Endothelial cell of umbilical vein (primary cell): ENCODE data around the gene OSCAR. TPM values are rescaled to one million over a fixed set of nuclear protein-coding genes. Genes with fewer than 3 reads are reported as not detected.

ENCODE experiments used
- BruUV-seq: library from RNA; stranded (reverse); fragments of 400-500 nt; replicated peaks from 2 replicates; lab custom pipeline; 2021; lab: Mats Ljungman, UMichigan
- CTCF ChIA-PET: fragments of 300-600, 350-600 bp; sonication (Branson Sonifier 250); formaldehyde crosslinking; loops from one replicate; lab custom pipeline; 2021; ENCODE audit warnings: antibody characterized with exemption, inconsistent platforms; lab: Charles Lee
- POLR2A ChIA-PET: fragments of 300-600, 350-600 bp; sonication (Branson Sonifier 250); formaldehyde crosslinking; loops from one replicate; lab custom pipeline; 2021; ENCODE audit warnings: antibody characterized with exemption, inconsistent platforms; lab: Charles Lee
- DNase-seq: peaks from one replicate; pipeline ENCODE4 v3.0.0-alpha.2; 2011; ENCODE audit warnings: low read depth, low spot score
- FAIRE-seq: peaks from 2 replicates; lab custom pipeline; 2011; peaks lifted over from hg19 to GRCh38; lab: Jason Lieb, UNC
- H2AFZ ChIP-seq: 2 replicates; pipeline ENCODE4 v1.6.0; 2012; ENCODE audit warnings: low read depth, low read length, control low read depth, inconsistent platforms
- H3K27ac ChIP-seq: 2 replicates; pipeline ENCODE4 v1.5.1; 2011; ENCODE audit warnings: low read depth, mild to moderate bottlenecking, control low read depth, low read length, moderate library complexity; ENCODE audit not compliant: insufficient read depth
- H3K27me3 ChIP-seq, 2 experiments: 2 replicates each; pipeline versions ENCODE4 v1.6.0 to v1.6.1; 2011; ENCODE audit warnings: low read length in 2 of 2, mixed read lengths in 1 of 2; ENCODE audit not compliant: control insufficient read depth in 2 of 2, insufficient read depth in 2 of 2
- H3K36me3 ChIP-seq, 2 experiments: 2 replicates in 1 of 2; 3 replicates in 1 of 2; pipeline ENCODE4 v1.5.1; 2011; ENCODE audit warnings: low read length in 2 of 2, mild to moderate bottlenecking in 1 of 2, moderate library complexity in 1 of 2; ENCODE audit not compliant: control insufficient read depth in 2 of 2, insufficient read depth in 2 of 2; ENCODE audit errors: extremely low read depth in 1 of 2
- H3K4me1 ChIP-seq: 3 replicates; pipeline ENCODE4 v1.5.1; 2011; ENCODE audit warnings: mild to moderate bottlenecking, low read length; ENCODE audit not compliant: control insufficient read depth, insufficient read depth; ENCODE audit errors: extremely low read depth
- H3K4me2 ChIP-seq: 2 replicates; pipeline ENCODE4 v1.6.1; 2011; ENCODE audit warnings: low read length, control low read depth, mixed read lengths; ENCODE audit not compliant: insufficient read depth
- H3K4me3 ChIP-seq, 3 experiments: fragments of 200-600 bp in 1 of 3; sonication (generic), shearing (Covaris generic) in 1 of 3; replicated peaks in 1 of 3; 2 replicates each; pipeline ENCODE4 v1.5.1; 2011 to 2016; ENCODE audit warnings: control low read depth in 3 of 3, low read length in 3 of 3, mild to moderate bottlenecking in 2 of 3, inconsistent platforms in 1 of 3, low read depth in 1 of 3, moderate library complexity in 1 of 3; ENCODE audit not compliant: insufficient read depth in 1 of 3
- H3K79me2 ChIP-seq: 2 replicates; pipeline ENCODE4 v1.6.0; 2012; ENCODE audit warnings: low read length, inconsistent platforms; ENCODE audit not compliant: control insufficient read depth, insufficient read depth
- H3K9ac ChIP-seq: replicated peaks from 2 replicates; pipeline ENCODE3; 2011; ENCODE audit warnings: low read length, control low read depth; ENCODE audit not compliant: insufficient read depth; ENCODE audit errors: extremely low read depth
- H3K9me1 ChIP-seq: replicated peaks from 3 replicates; pipeline ENCODE4 v1.6.0; 2011; ENCODE audit warnings: mild to moderate bottlenecking, low read length; ENCODE audit not compliant: control insufficient read depth, insufficient read depth; ENCODE audit errors: extremely low read depth
- H3K9me3 ChIP-seq: replicated peaks from 2 replicates; pipeline ENCODE4 v1.5.1; 2012; ENCODE audit warnings: low read length, inconsistent platforms; ENCODE audit not compliant: control insufficient read depth, insufficient read depth
- H4K20me1 ChIP-seq: replicated peaks from 2 replicates; pipeline ENCODE3; 2011; ENCODE audit warnings: mild to moderate bottlenecking, low read length; ENCODE audit not compliant: control insufficient read depth, insufficient read depth; ENCODE audit errors: extremely low read depth
- CTCF ChIP-seq, 2 donors: IDR thresholded peaks; 1 replicate in 1 of 2; 2 replicates in 1 of 2; pipeline ENCODE4 v1.5.1; 2011; ENCODE audit warnings: low read length in 2 of 2, mild to moderate bottlenecking in 2 of 2, moderate library complexity in 2 of 2, control low read depth in 1 of 2, inconsistent platforms in 1 of 2, low read depth in 1 of 2; ENCODE audit not compliant: insufficient read depth in 1 of 2; ENCODE audit errors: extremely low read depth in 1 of 2
- EZH2 ChIP-seq: IDR thresholded peaks from 2 replicates; pipeline ENCODE4 v1.6.1; 2012; ENCODE audit warnings: borderline replicate concordance, low read depth, mild to moderate bottlenecking, moderate library complexity, low read length, inconsistent platforms; ENCODE audit not compliant: severe bottlenecking
- FOS ChIP-seq: IDR thresholded peaks from 2 replicates; pipeline ENCODE4 v1.6.1; 2011; ENCODE audit warnings: mild to moderate bottlenecking, low read length, moderate library complexity, borderline replicate concordance; ENCODE audit not compliant: insufficient read depth
- GATA2 ChIP-seq: IDR thresholded peaks from 2 replicates; pipeline ENCODE4 v1.7.0; 2011; ENCODE audit warnings: low read depth, mild to moderate bottlenecking, moderate library complexity, mixed read lengths, low read length; ENCODE audit not compliant: insufficient read length, insufficient read depth
- JUN ChIP-seq: IDR thresholded peaks from 2 replicates; pipeline ENCODE4 v1.6.1; 2011; ENCODE audit warnings: borderline replicate concordance, low read depth; ENCODE audit not compliant: insufficient read length, insufficient read depth
- MAX ChIP-seq: IDR thresholded peaks from 2 replicates; pipeline ENCODE4 v1.6.1; 2011; ENCODE audit not compliant: insufficient read depth, insufficient read length
- MYC ChIP-seq: IDR thresholded peaks from one replicate; pipeline ENCODE4 v1.6.1; 2011; ENCODE audit warnings: mild to moderate bottlenecking, low read depth, low read length
- POLR2A ChIP-seq: IDR thresholded peaks from 2 replicates; pipeline ENCODE4 v1.6.1; 2012; ENCODE audit warnings: low read depth, mild to moderate bottlenecking, control low read depth, low read length
- POLR2AphosphoS5 ChIP-seq: IDR thresholded peaks from 2 replicates; pipeline ENCODE4 v1.6.1; 2012; ENCODE audit warnings: low read depth, mild to moderate bottlenecking, control low read depth, low read length, moderate library complexity; ENCODE audit not compliant: insufficient read depth
- dilution Hi-C: fragments of 300-500 bp; cut with MboI; formaldehyde crosslinking; loops from one replicate; pipeline ENCODE4 v1.15.0; 2019; ENCODE audit warnings: low sequenced_read_pairs; ENCODE audit not compliant: extremely low pct_ligation_motif_present
- intact Hi-C: fragments of 100-400 bp; cut with micrococcal nuclease; formaldehyde crosslinking; loops from one replicate; pipeline ENCODE4 v1.10.0; 2022
- polyA plus RNA-seq, 4 experiments: library from polyadenylated mRNA; depleted of rRNA in 3 of 4; stranded (reverse) in 3 of 4; unstranded in 1 of 4; fragments of >200 nt; gene quantifications; 2 replicates each; pipeline versions ENCODE4 v1.2.1 to v1.2.3, GENCODE V29; 2011 to 2012; ENCODE audit warnings: missing spikeins in 1 of 4
- total RNA-seq: library from RNA; stranded (reverse); gene quantifications from 2 replicates; pipeline ENCODE4 v1.2.3, GENCODE V29; 2021

The OSCAR gene
- total and polyA plus RNA-seq, 2 donors (not counting 3 experiments of a cell fraction or from before 2014, with no cell fraction given), result 0.08 TPM; not detected in 1

DNA sequence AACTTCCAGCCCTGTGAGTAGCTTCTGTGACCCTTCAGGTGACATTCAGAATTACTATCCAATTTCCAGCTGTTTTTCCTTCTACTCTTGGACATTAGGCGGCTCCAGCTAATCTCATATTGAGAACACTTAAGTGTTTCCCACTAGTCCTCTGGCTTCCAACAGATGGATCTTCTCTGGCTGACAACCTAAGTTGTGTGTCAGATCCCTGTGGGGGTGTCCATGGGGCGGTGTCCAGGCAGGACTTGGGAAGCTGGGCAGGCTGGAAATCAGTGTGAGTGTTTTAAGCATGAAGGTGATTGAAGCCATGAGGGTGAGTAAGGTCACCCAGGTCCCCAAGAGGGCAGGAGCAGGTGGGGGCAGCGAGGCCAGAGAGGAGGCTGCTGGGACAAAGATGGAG, 47.1 kb upstream of the OSCAR start:
- BruUV-seq, result no TSS peak
- H3K36me3 ChIP-seq, result peaks cover 31 to 76% of the 10 kb centered on the region in 2 experiments
- POLR2A ChIA-PET, result interaction anchor here (0.7 kb wide), 1 partner anchor 9 kb away, joined by 4 read pairs; no protein-coding TSS in a partner anchor

More for the DNA sequence above, 47.1 kb upstream of the OSCAR start:
- Histone ChIP-seq H3K79me2 (peaks cover 2% of the 10 kb centered on the region), H3K9ac (no peak overlapping the region), H3K4me1 (no peaks in the 10 kb centered on the region), H4K20me1 (no peaks in the 10 kb centered on the region), H3K4me3 (no peak overlapping the region), H3K9me3 (no peaks in the 10 kb centered on the region), H2AFZ (no peak overlapping the region), H3K27me3 (no peaks in the 10 kb centered on the region), H3K4me2 (no peak overlapping the region), H3K27ac (no peak overlapping the region), H3K9me1 (no peaks in the 10 kb centered on the region)
- dilution Hi-C loops, result no loop called here
- CTCF ChIA-PET, result interaction anchor here (1.2 to 2.1 kb wide), 2 partner anchors 10 to 21 kb away, joined by 3 to 6 read pairs; partner anchors contain the start of gene CNOT3
- intact Hi-C loops, result no loop called here
- FAIRE-seq, result no peak
- DNase-seq, result no peak
- TF ChIP-seq GATA2, result no peak
- TF ChIP-seq MAX, result no peak
- TF ChIP-seq MYC, result no peak
- no peak for TF ChIP-seq CTCF (IDR thresholded peaks at IDR 0.05; ENCODE audit: extremely low read depth in 1 of 2, insufficient read depth in 1 of 2, low read depth in 1 of 2, low read length in 2 of 2)
- no peak for TF ChIP-seq EZH2
- no peak for TF ChIP-seq FOS
- no peak for TF ChIP-seq POLR2A
- TF ChIP-seq JUN, result no peak
- TF ChIP-seq POLR2AphosphoS5, result no peak
